Fibroblast of skin of left biceps (primary cell): Measurements from ENCODE around the gene KAZN.

ENCODE experiments used
- DNase-seq, 2 experiments: peaks; one replicate each; pipeline ENCODE4 v3.0.0-alpha.2; 2013; ENCODE audit warnings: low read depth in 2 of 2

The KAZN gene

DNA sequence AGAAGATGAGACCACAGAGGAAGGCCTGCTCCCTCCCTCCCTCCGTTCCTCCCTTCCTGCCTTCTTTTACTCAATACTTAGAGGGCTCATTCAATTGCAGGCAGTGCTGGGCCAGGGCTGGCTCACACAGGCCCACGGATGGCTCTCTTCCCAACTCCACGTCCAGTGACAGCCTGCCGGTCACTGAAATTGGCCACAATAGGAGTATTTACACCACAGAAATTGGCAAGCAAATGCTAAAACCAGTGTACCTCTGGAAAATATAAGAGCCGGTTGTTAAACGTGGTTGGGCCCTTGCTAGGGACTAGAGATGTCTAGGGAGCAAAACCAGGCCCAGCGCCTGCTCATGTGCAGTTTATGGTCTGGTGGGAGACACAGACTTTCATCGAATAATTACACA lies 482.6 kb downstream of the KAZN start:
- no peak for DNase-seq

DNA sequence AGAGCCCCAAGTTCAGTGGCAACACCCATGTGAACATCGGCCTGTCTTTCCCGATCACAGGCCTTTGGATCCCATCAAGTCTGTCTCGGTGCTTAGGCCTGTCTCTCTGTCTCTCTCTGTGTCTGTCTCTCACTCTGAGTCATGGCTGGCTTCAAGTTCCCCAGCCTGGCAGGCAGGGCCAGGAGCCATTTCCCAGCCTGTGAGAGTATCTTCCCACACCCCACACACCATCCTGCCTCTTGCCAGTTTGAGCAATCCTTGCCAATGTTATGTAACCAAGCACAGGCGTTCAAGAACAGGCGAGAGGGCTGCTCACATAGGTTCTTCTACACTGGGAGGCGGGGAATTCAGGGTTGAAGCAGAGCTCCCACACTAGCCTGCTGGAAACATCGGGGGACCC lies 485.1 kb downstream of the KAZN start:
- no peak for DNase-seq

- no peak for DNase-seq
Observed at GRCh38 chr1:15088281-15088971, 489.9 kb downstream of the KAZN start.

DNA sequence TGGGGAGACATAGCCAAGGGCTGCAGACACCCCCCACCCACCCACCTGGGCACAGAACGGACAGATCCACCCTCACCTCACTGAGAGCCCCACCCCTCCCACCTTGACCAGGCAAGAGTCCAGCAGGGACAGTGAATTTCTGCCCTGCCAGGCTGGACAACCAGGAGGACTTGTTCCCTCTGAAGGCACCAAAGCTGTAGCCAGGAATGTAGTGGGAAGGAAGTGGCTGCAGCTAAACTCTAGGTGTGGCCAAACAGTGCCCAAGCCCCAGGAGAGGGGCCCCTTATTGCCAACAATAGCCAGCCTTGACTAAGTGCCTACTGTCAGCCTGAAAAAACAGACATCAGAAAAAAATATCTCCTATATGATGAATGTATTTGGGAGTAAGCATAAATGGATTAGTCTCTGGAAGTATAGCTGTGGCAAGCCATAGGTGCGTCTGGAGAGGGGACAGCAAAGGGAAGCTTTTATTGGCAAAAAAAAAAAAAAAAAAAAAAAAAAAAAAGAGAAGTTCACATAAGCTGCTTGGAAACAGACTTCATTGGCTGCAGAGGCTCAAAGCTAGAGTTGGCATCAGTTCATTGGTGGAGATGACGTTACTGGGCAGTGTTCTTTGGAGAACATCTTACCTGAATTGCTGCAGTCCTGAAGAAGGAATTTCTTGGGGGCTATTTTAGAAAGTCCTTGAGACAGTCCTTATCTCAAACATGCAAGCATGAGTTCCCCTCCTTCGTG lies 490.9 kb downstream of the KAZN start:
- no peak for DNase-seq

DNA sequence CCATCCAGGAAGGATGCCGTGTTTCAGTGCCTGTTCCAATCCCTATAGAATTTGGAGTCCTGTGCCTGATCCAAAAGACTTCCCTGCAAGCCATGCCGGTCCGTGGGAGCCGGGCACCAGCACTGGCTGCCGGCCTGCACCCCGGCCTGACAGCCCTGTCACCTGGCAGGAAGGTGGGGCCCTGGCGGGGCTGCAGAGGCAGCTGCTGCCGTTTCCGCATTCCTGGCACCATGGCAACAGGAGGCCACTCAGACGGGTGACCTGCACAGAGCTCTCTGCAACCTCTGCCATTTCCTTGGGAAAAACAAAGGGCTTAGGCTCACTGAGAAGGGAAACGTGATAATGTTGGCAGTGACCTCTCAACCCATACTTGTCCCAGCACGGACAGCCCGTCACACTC lies 491.9 kb downstream of the KAZN start:
- DNase-seq, result no peak

- DNase-seq, result no peak
Observed at GRCh38 chr1:15094056-15094455, 495.6 kb downstream of the KAZN start.

GRCh38 chr1:15094719-15095495 lies 496.4 kb downstream of the KAZN start:
- DNase-seq, result no peak

- DNase-seq, result no peak
Observed at GRCh38 chr1:15095496-15095875, 497.0 kb downstream of the KAZN start.

- DNase-seq, result no peak
Observed at GRCh38 chr1:15096293-15096692, 497.8 kb downstream of the KAZN start.

DNA sequence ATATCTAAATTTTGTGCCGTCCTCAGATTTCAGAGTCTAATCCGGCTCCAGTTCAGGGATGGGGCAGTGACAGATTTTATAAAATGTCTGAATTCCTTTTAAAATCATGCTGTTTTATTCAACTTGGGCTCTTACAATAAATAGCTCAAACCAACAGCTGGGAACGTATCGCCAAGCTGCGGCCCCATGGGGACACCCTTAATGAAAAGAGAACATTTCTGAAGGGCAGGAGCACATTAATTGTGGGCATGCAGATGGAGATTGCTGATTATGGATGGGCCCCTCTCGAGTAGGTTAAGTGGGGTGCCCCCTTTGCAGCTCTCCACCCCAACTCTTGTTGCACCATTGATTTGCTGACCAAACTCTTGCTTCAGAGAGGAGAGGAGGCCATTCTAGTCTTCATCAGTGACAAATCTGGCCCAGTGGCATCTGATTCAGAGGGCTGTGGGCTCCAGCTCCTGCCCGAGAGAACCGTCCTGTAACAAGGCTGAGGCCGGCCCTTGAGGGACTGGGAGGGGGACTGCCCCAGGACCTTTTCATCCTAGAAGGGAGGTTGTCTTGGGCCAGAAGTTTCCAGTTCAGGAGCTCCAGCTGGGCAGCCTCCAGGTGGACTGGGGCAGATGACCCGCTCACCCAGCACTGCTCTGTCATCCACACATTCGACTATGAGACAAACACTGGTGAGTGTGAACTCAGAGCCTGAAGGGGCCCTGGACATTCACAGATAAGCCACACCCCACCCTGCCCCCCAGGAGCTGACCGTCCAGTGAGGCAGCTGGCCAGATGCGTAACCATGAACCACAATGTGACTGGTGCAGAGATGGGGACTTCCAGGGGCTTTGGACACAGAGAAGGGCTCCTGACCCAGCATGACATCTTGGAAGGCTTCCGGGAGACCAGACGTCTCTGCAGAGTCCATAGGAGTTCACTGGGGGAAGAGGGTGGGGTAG lies 500.0 kb downstream of the KAZN start:
- no peak for DNase-seq

DNA sequence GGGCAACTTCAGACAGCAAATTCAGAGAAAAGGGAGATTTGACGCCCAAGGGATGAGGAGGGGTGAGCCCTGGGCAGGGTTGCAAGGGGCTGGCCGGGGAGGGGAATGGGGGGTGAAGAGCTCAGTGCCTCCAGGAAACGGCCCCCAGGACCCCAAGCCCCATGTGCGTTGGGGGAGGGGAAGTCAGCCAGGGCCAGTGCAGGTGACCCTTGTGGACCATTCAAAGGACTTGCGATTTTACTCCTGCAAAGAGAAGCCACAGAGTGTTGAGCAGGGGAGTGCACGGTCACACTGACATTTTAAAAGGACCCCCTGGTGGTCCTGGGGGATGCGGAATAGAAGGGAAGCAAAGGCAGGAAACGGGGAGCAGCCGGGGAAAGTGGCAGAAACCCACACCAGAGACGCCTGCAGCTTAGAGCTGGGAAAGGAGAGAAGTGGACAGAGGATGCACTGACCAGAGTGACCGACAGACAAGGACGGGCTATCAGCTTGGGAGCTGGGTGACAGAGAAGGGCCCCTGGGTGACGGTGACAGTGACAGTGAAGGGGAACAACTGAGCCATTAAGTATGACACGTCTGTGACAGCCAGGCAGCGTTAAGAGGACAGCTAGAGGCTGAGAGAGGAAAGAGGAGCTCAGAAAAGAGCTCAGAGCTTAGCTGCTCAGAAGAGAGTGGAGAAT lies 501.1 kb downstream of the KAZN start:
- DNase-seq, result no peak

GRCh38 chr1:15100121-15100879 lies 501.8 kb downstream of the KAZN start:
- no peak for DNase-seq

DNA sequence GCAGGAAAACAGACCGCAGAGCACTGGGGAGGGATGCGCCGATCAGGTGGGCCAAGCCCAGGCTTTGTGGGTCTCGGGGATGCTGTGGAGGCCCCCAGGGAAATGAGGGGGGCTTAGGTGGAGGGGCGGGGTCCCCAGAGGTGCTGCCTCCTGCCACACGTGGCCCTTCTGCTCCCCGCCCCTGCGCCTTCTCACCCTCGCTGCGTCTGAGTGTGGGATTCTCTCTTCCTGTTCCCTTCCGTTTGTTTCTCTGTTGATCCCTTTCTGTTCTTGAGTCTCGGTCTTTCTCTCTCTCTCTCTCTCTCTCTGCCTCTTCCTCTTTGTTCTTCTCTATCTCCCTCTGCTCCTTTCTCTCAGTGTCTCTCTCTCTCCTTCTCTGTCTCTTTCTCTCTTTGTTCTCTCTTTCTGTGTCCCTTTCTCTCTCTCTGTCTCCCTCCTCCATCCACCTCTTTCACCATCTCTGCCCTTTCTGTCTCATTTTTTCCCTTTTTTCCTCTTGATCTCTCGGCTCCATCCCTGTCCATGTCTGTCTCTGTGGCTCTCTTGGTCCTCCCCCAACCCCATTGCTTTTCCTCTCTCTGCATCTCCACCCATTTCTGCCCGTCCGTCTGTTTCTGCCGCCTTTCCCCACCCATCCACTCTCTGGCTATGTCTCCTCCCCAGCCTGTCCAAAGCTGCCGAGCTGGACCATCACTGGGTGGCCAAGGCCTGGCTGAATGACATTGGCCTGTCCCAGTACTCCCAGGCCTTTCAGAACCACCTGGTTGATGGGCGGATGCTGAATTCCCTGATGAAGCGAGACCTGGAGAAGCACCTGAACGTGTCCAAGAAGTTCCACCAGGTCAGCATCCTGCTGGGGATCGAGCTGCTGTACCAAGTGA lies 502.6 kb downstream of the KAZN start:
- DNase-seq, result no peak

- no peak for DNase-seq
Observed at GRCh38 chr1:15101801-15102200, 503.3 kb downstream of the KAZN start.

- DNase-seq, result no peak
Observed at GRCh38 chr1:15102646-15103045, 504.2 kb downstream of the KAZN start.

- DNase-seq, result no peak
Observed at GRCh38 chr1:15103211-15103610, 504.7 kb downstream of the KAZN start.

- no peak for DNase-seq
Observed at GRCh38 chr1:15103906-15104305, 505.4 kb downstream of the KAZN start.

DNA sequence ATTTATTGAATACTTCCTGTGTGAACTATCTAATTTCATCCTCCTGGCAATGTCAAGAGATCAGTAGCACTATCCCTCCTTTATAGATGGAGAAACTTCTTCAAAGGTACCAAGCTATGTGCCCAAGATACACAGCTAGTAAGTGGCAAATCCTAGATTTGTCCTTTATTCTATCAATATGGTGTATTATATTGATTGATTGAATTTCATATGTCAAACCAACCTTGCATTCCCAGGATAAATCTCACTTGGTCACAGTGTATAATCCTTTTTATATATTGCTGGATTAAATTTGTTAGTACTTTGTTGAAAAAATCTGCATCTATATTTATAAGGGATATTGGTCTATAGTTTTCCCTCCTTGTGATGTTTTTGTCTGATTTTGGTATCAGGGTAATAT lies 506.3 kb downstream of the KAZN start:
- no peak for DNase-seq

GRCh38 chr1:15106608-15107007 lies 508.1 kb downstream of the KAZN start:
- DNase-seq, result no peak
